MG63 (cell line): Measurements from ENCODE around the gene ACSL1. TPM values are rescaled to one million over a fixed set of nuclear protein-coding genes. Genes with fewer than 3 reads are reported as not detected.

ENCODE experiments used
- DNase-seq: peaks from one replicate; pipeline ENCODE4 v3.0.0-alpha.2; 2020
- H3K27me3 ChIP-seq: fragments of 250-450 bp; sonication (Bioruptor Pico); 2 replicates; pipeline ENCODE4 v1.5.1; 2020; ENCODE audit warnings: mild to moderate bottlenecking, moderate library complexity
- H3K36me3 ChIP-seq: fragments of 250-450 bp; sonication (Bioruptor Pico); 2 replicates; pipeline ENCODE4 v1.5.1; 2020; ENCODE audit warnings: mild to moderate bottlenecking, moderate library complexity
- H3K4me3 ChIP-seq: fragments of 250-450 bp; sonication (Bioruptor Pico); 2 replicates; pipeline ENCODE4 v1.5.1; 2020; ENCODE audit warnings: mild to moderate bottlenecking, moderate library complexity
- H3K9me3 ChIP-seq: fragments of 250-450 bp; sonication (Bioruptor Pico); 2 replicates; pipeline ENCODE4 v1.5.1; 2020; ENCODE audit warnings: mild to moderate bottlenecking, moderate library complexity
- total RNA-seq: library from RNA; depleted of rRNA; stranded (reverse); fragments of >200 nt; shearing (Covaris generic); gene quantifications from 2 replicates; pipeline ENCODE4 v1.2.3, GENCODE V29; 2014; ENCODE audit warnings: low replicate concordance; rRNA removed

The ACSL1 gene
- total RNA-seq, 1 experiment from 2014 or later = 20.5 TPM

GRCh38 chr4:184732126-184732525 lies 93.6 kb downstream of the ACSL1 start:
- no peak for DNase-seq
- Histone ChIP-seq H3K36me3 (peaks cover 7% of the 10 kb centered on the region), H3K4me3 (no peak overlapping the region; the same call in 1 of the 2 replicates), H3K27me3 (no peaks in the 10 kb centered on the region), H3K9me3 (no peaks in the 10 kb centered on the region)

- H3K36me3 ChIP-seq = peaks cover 7% of the 10 kb centered on the region
These were observed 94.7 kb downstream of the ACSL1 start for GRCh38 chr4:184731056-184731455.

GRCh38 chr4:184729946-184730345 lies 95.8 kb downstream of the ACSL1 start:
- no peaks in the 10 kb centered on the region for H3K9me3 ChIP-seq
- no peak for DNase-seq
- peaks cover 7% of the 10 kb centered on the region for H3K36me3 ChIP-seq
- no peaks in the 10 kb centered on the region for H3K27me3 ChIP-seq
- no peak overlapping the region for H3K4me3 ChIP-seq

More at GRCh38 chr4:184731056-184731455, 94.7 kb downstream of the ACSL1 start:
- Histone ChIP-seq H3K27me3 (no peaks in the 10 kb centered on the region), H3K4me3 (no peak overlapping the region), H3K9me3 (no peaks in the 10 kb centered on the region)
- DNase-seq = no peak

GRCh38 chr4:184728858-184729257 lies 96.9 kb downstream of the ACSL1 start:
- H3K27me3 ChIP-seq = no peaks in the 10 kb centered on the region
- no peaks in the 10 kb centered on the region for H3K9me3 ChIP-seq
- H3K4me3 ChIP-seq = no peak overlapping the region
- H3K36me3 ChIP-seq = peaks cover 11% of the 10 kb centered on the region
- no peak for DNase-seq

GRCh38 chr4:184727430-184727829 lies 98.3 kb downstream of the ACSL1 start:
- H3K9me3 ChIP-seq = no peaks in the 10 kb centered on the region
- H3K27me3 ChIP-seq = no peaks in the 10 kb centered on the region
- peaks cover 22% of the 10 kb centered on the region for H3K36me3 ChIP-seq
- no peak for DNase-seq
- no peak overlapping the region for H3K4me3 ChIP-seq

DNA sequence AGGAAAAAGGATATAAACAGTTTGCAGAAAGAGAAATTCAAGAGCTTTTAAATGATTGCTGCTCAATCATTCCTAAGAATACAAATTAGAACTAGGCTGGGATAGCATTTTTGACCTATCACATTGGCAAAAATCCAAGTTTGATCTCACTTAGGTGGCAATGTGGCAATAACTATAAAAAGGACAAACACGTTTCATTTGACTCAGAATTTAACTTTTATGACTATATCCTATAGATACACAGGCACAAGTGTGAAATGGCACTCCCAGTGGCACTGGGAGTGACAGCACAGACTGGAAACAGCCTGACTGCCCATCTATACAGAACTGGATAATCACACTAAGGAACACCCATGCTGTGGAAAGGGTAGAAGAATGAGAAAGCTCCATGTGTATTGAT lies 103.0 kb downstream of the ACSL1 start:
- no peak for DNase-seq
- no peak overlapping the region for H3K4me3 ChIP-seq
- H3K36me3 ChIP-seq = peaks cover 36% of the 10 kb centered on the region
- no peaks in the 10 kb centered on the region for H3K27me3 ChIP-seq
- H3K9me3 ChIP-seq = no peaks in the 10 kb centered on the region

DNA sequence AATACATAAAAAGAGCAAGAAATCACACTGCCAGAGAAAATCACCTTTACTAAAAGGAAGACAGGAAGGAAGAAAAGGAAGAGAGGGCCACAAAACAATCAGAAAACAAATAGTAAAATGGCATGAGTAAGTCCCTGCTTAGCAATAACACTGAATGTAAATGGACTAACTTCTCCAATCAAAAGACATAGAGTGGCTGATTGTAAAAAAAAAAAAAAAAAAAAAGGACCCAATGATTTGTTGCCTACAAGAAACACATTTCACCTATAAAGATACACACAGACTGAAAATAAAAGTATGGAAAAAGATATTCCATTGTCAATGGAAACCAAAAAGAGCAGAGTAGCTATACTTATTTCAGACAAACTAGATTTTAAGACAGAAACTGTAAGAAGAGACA lies 104.5 kb downstream of the ACSL1 start:
- H3K27me3 ChIP-seq = no peaks in the 10 kb centered on the region
- DNase-seq = no peak
- no peaks in the 10 kb centered on the region for H3K9me3 ChIP-seq
- H3K4me3 ChIP-seq = no peak overlapping the region
- peaks cover 36% of the 10 kb centered on the region for H3K36me3 ChIP-seq

DNA sequence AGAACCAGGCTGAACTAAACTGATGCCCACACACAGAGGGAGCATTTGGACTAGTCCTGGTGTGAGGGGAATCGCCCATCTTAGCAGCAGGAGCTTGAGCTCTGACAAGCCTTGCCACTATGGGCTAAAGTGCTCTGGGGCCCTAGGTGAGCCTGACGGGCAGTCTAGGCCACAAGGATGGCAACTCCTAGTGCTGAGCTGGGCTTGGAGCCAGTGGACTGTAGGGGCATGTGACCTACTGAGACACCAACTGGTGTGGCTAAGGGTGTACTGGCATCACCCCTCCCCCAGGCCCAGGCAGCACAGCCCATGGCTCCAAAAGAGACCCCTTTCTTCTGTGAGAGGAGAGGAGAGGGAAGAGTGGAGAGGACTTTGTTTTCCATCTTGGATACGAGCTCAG lies 106.4 kb downstream of the ACSL1 start:
- no peak for DNase-seq
- Histone ChIP-seq H3K36me3 (peaks cover 31% of the 10 kb centered on the region), H3K9me3 (no peaks in the 10 kb centered on the region), H3K4me3 (no peak overlapping the region), H3K27me3 (no peaks in the 10 kb centered on the region)

GRCh38 chr4:184715526-184715925 lies 110.2 kb downstream of the ACSL1 start:
- Histone ChIP-seq H3K4me3 (no peak overlapping the region), H3K9me3 (no peaks in the 10 kb centered on the region), H3K27me3 (no peaks in the 10 kb centered on the region), H3K36me3 (peaks cover 11% of the 10 kb centered on the region)
- DNase-seq = no peak

DNA sequence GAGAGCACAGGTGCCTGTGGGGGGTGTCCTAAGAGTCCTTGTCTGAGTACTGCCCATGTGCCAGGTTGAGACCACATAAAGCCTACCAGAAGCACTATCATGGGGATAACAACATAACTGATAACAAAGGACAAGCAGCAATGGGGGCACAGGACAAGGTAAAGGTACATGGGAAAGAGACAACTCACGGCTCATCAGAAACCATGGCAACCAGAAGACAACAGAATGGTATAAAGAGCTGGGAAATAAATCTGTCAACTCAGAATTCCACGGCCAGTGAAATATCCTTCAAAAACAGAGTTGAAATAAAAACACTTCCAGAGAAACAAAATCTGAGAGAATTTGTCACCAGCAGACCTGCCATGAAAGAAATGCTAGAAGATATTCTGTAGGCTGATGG lies 111.9 kb downstream of the ACSL1 start:
- DNase-seq = no peak
- Histone ChIP-seq H3K4me3 (no peak overlapping the region), H3K9me3 (no peaks in the 10 kb centered on the region), H3K27me3 (no peaks in the 10 kb centered on the region), H3K36me3 (peaks cover 18% of the 10 kb centered on the region)

- Histone ChIP-seq H3K36me3 (peaks cover 18% of the 10 kb centered on the region), H3K9me3 (no peaks in the 10 kb centered on the region), H3K4me3 (no peak overlapping the region), H3K27me3 (no peaks in the 10 kb centered on the region)
- no peak for DNase-seq
These were observed 113.4 kb downstream of the ACSL1 start for GRCh38 chr4:184712322-184712721.

GRCh38 chr4:184706453-184706852 lies 119.3 kb downstream of the ACSL1 start:
- Histone ChIP-seq H3K4me3 (no peak overlapping the region), H3K36me3 (peaks cover 27% of the 10 kb centered on the region), H3K9me3 (no peaks in the 10 kb centered on the region), H3K27me3 (no peaks in the 10 kb centered on the region)
- no peak for DNase-seq

GRCh38 chr4:184705692-184706091 lies 120.1 kb downstream of the ACSL1 start:
- Histone ChIP-seq H3K36me3 (peaks cover 23% of the 10 kb centered on the region), H3K4me3 (no peak overlapping the region), H3K27me3 (no peaks in the 10 kb centered on the region), H3K9me3 (no peaks in the 10 kb centered on the region)
- DNase-seq = no peak

Other genes starting within 250 kb of the ACSL1 start
- 30.8 and 36.7 TPM in 2 replicates for gene CASP3, start 176.5 kb downstream of the ACSL1 start, total RNA-seq
- gene PRIMPOL, start 176.2 kb downstream of the ACSL1 start, total RNA-seq = 15.8 and 21.3 TPM in 2 replicates
- 42.4 and 46.1 TPM in 2 replicates for gene CENPU, start 91.9 kb downstream of the ACSL1 start, total RNA-seq
- not detected in 2 replicates for gene HELT, start 192.5 kb upstream of the ACSL1 start, total RNA-seq